Smooth muscle cell (in vitro differentiated cells): ENCODE measurements around the gene SLC29A4. TPM values are rescaled to one million over a fixed set of nuclear protein-coding genes. Genes with fewer than 3 reads are reported as not detected.

ENCODE experiments used
- DNase-seq: peaks from one replicate; lab custom pipeline; 2025; ENCODE audit not compliant: unreplicated experiment; lab: John Stamatoyannopoulos, UW
- H2AFZ ChIP-seq: fragments of 200-600 bp; sonication (generic); 2 replicates; pipeline ENCODE4 v1.6.0; 2016; ENCODE audit warnings: antibody characterized with exemption, low read depth, mild to moderate bottlenecking
- H3F3A ChIP-seq: fragments of 200-600 bp; sonication (generic); 2 replicates; pipeline ENCODE4 v1.6.0; 2017; ENCODE audit warnings: antibody characterized with exemption, low read depth
- H3K27ac ChIP-seq: fragments of 200-600 bp; sonication (generic); 2 replicates; pipeline ENCODE4 v1.5.1; 2016; ENCODE audit warnings: low read depth, mild to moderate bottlenecking
- H3K27me3 ChIP-seq: fragments of 200-600 bp; sonication (generic); 2 replicates; pipeline ENCODE4 v1.6.1; 2016; ENCODE audit warnings: low read depth, mild to moderate bottlenecking
- H3K36me3 ChIP-seq: fragments of 200-600 bp; sonication (generic); 2 replicates; pipeline ENCODE4 v1.5.1; 2016; ENCODE audit warnings: low read depth
- H3K4me1 ChIP-seq: fragments of 200-600 bp; sonication (generic); 2 replicates; pipeline ENCODE4 v1.5.1; 2016; ENCODE audit warnings: low read depth
- H3K4me2 ChIP-seq: fragments of 200-600 bp; sonication (generic); 2 replicates; pipeline ENCODE4 v1.6.0; 2016; ENCODE audit warnings: mild to moderate bottlenecking
- H3K4me3 ChIP-seq: fragments of 200-600 bp; sonication (generic); 2 replicates; pipeline ENCODE4 v1.5.1; 2016; ENCODE audit warnings: mild to moderate bottlenecking
- H3K79me2 ChIP-seq: fragments of 200-600 bp; sonication (generic); 2 replicates; pipeline ENCODE4 v1.6.0; 2016; ENCODE audit warnings: low read depth, mild to moderate bottlenecking
- H3K9ac ChIP-seq: fragments of 200-600 bp; sonication (generic); 2 replicates; pipeline ENCODE4 v1.6.0; 2016; ENCODE audit warnings: low read depth
- H3K9me3 ChIP-seq: fragments of 200-600 bp; sonication (generic); replicated peaks from 2 replicates; pipeline ENCODE4 v1.5.1; 2016; ENCODE audit warnings: low read depth
- H4K20me1 ChIP-seq: fragments of 200-600 bp; sonication (generic); 2 replicates; pipeline ENCODE4 v1.6.0; 2016; ENCODE audit warnings: low read depth
- WGBS: methylation state at CpG from one replicate; pipeline ENCODE4 v1.1.7; 2016; ENCODE audit warnings: low lambda C conversion rate; 5-methylcytosine and 5-hydroxymethylcytosine counted together
- polyA plus RNA-seq: library from polyadenylated mRNA; unstranded; fragments of >200 nt; fragmentation: Nextera tagmentation; extraction: Ambion mirVana; gene quantifications from 2 replicates; pipeline ENCODE4 v1.2.1, GENCODE V29; 2016
- total RNA-seq: library from RNA; depleted of rRNA; stranded (reverse); fragments of >200 nt; gene quantifications from 2 replicates; pipeline ENCODE4 v1.2.3, GENCODE V29; 2014
- TF ChIP-seq, protein P1 (sequence below): fragments of 200-600 bp; sonication (generic); IDR thresholded peaks from 2 replicates; pipeline ENCODE4 v1.5.1; 2017; ENCODE audit warnings: borderline replicate concordance, mild to moderate bottlenecking, antibody characterized with exemption; ENCODE audit not compliant: insufficient read depth, poor library complexity, severe bottlenecking

Gene SLC29A4
- total and polyA plus RNA-seq, 2 experiments from 2014 or later: 3.7 to 16.6 TPM

DNA sequence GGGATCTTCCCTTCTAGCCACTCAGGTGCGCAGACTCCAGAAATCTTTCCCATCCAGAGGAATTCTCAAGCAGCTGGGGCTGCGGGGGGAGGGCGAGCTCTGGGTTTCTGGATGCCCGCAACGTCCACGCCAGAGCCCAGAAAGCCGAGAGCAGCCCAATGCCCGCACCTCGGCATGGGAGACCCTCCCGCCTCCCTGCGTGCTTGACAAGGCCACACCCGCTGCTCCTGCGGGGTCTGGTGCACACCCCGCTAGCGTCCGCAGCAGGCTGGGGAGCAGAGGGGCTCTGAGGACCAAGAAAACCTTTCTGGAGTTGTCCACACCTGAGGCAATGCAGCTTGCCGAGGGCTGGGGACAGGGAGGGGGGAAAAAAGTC is 66.2 kb downstream of the SLC29A4 start:
- peaks cover 5% of the 10 kb centered on the region for H3K4me1 ChIP-seq
- no peak overlapping the region for H3K27ac ChIP-seq
- no peak for DNase-seq
- H4K20me1 ChIP-seq: peaks cover 68% of the 10 kb centered on the region
- no peaks in the 10 kb centered on the region for H3K27me3 ChIP-seq
- TF ChIP-seq, protein P1, sequence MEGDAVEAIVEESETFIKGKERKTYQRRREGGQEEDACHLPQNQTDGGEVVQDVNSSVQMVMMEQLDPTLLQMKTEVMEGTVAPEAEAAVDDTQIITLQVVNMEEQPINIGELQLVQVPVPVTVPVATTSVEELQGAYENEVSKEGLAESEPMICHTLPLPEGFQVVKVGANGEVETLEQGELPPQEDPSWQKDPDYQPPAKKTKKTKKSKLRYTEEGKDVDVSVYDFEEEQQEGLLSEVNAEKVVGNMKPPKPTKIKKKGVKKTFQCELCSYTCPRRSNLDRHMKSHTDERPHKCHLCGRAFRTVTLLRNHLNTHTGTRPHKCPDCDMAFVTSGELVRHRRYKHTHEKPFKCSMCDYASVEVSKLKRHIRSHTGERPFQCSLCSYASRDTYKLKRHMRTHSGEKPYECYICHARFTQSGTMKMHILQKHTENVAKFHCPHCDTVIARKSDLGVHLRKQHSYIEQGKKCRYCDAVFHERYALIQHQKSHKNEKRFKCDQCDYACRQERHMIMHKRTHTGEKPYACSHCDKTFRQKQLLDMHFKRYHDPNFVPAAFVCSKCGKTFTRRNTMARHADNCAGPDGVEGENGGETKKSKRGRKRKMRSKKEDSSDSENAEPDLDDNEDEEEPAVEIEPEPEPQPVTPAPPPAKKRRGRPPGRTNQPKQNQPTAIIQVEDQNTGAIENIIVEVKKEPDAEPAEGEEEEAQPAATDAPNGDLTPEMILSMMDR: no peak
- H3K36me3 ChIP-seq: peaks cover 3% of the 10 kb centered on the region
- WGBS: 86% methylated on average over 17 of the region's 17 CpGs
- no peaks in the 10 kb centered on the region for H3F3A ChIP-seq
- H3K9ac ChIP-seq: no peak overlapping the region
- no peak overlapping the region for H3K4me3 ChIP-seq
- H3K9me3 ChIP-seq: peaks cover 2% of the 10 kb centered on the region
- H2AFZ ChIP-seq: no peak overlapping the region
- H3K4me2 ChIP-seq: no peak overlapping the region
- H3K79me2 ChIP-seq: peaks cover 25% of the 10 kb centered on the region

DNA sequence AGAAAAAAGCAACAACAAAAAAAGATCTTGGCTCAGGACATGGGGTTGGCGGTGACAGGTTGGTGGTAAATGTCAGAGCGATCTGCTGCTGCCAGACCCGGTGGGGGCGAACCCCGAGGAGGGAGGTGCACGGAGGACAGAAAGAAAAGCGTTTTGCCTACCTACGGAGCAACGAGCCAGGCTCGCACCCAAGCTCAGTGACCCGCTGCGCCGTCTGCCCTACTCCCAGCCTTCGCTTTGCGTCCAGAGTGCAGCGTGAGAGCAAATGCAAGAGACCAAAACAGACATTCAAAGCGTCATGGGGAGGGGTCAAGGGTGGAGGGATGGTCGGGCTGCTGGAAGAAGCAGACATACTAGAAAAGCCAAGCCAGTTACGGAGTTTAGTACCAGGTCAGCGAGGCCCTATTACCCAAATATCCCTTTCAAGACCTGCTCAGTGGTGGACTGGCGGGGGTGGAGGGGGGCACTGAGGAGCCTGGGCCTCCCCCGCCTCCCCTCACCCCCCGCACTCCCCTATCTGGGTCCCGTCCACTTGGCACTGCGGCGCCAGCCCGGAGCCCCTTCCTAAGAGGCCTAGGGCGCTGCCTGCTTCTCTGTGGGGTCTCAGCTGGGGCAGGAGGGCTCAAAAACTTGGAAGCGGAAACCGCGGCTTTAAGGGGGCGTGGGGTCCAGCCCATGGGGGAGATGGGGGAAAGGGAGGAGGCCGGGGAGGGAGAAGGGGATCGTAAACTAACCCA is 66.9 kb downstream of the SLC29A4 start:
- Histone ChIP-seq H3K27ac (no peak overlapping the region), H4K20me1 (peaks cover 74% of the 10 kb centered on the region), H3F3A (no peaks in the 10 kb centered on the region), H3K4me2 (no peak overlapping the region), H3K9ac (no peak overlapping the region), H3K36me3 (no peaks in the 10 kb centered on the region), H3K4me3 (no peak overlapping the region), H3K9me3 (no peaks in the 10 kb centered on the region), H3K4me1 (peaks cover 5% of the 10 kb centered on the region), H3K79me2 (peaks cover 31% of the 10 kb centered on the region), H3K27me3 (no peaks in the 10 kb centered on the region), H2AFZ (no peak overlapping the region)
- TF ChIP-seq, protein P1: no peak
- no peak for DNase-seq
- WGBS: 70% methylated on average over 18 of the region's 34 CpGs

DNA sequence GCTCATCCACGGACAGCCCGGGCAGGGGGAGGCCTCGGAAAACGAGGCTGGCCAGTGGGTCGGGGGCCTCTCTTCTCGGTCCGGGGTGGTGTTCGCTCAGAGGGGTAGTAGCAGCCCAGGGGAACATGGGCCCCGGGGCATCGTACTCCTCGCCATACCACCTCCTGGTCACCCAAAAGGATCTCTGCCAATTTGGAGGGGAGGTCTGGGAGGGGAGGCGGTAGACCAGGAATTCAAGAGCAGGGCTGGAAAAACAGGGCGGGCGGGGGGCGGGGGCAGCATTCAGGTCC is 67.4 kb downstream of the SLC29A4 start:
- H3K4me1 ChIP-seq: peaks cover 5% of the 10 kb centered on the region
- no peak overlapping the region for H3K4me2 ChIP-seq
- DNase-seq: no peak
- H3F3A ChIP-seq: no peaks in the 10 kb centered on the region
- no peaks in the 10 kb centered on the region for H3K27me3 ChIP-seq
- H3K9me3 ChIP-seq: no peaks in the 10 kb centered on the region
- no peak overlapping the region for H3K4me3 ChIP-seq
- H3K27ac ChIP-seq: no peak overlapping the region
- H3K36me3 ChIP-seq: no peaks in the 10 kb centered on the region
- peaks cover 79% of the 10 kb centered on the region for H4K20me1 ChIP-seq
- peaks cover 34% of the 10 kb centered on the region for H3K79me2 ChIP-seq
- H2AFZ ChIP-seq: no peak overlapping the region
- H3K9ac ChIP-seq: no peak overlapping the region
- 81% methylated on average over 9 of the region's 15 CpGs for WGBS
- TF ChIP-seq, protein P1: no peak
